Suprapubic skin (tissue), 4 donors: Measurements from ENCODE around the gene TRDN.

Source experiments
- CTCF ChIP-seq, 2 donors: fragments of 200-600 bp in 1 of 2; fragments of 450-650 bp in 1 of 2; sonication (generic) in 1 of 2; IDR thresholded peaks; one replicate each; pipeline ENCODE4 v1.5.1; 2016 to 2019; ENCODE audit warnings: antibody characterized with exemption in 2 of 2, mild to moderate bottlenecking in 1 of 2, moderate library complexity in 1 of 2
- EP300 ChIP-seq: sonication (generic); formaldehyde crosslinking; IDR thresholded peaks from one replicate; pipeline ENCODE4 v1.6.1; 2017; ENCODE audit warnings: antibody characterized with exemption
- POLR2A ChIP-seq, 2 donors: fragments of 450-650 bp; IDR thresholded peaks; one replicate each; pipeline ENCODE4 v1.6.1; 2017; ENCODE audit warnings: antibody characterized with exemption in 2 of 2, mild to moderate bottlenecking in 2 of 2, moderate library complexity in 2 of 2
- POLR2AphosphoS5 ChIP-seq, 3 donors: sonication (generic); formaldehyde crosslinking; IDR thresholded peaks; one replicate each; pipeline ENCODE4 v1.6.1; 2017; ENCODE audit warnings: antibody characterized with exemption in 3 of 3

- no peak for TF ChIP-seq CTCF (IDR thresholded peaks at IDR 0.05)
- no peak for TF ChIP-seq EP300
- no peak for TF ChIP-seq POLR2A (IDR thresholded peaks at IDR 0.05)
- no peak for TF ChIP-seq POLR2AphosphoS5 (IDR thresholded peaks at IDR 0.05)
These were observed 422.3 kb downstream of the TRDN start for GRCh38 chr6:123214433-123214832.
